HG03196 (cell line): Measurements from ENCODE around the gene ZDHHC12.

ENCODE experiments used
- ATAC-seq: cut with Tn5 transposase; IDR thresholded peaks from one replicate; pipeline ENCODE4 v1.9.1; 2021; ENCODE audit not compliant: unreplicated experiment

ZDHHC12 gene, protein sequence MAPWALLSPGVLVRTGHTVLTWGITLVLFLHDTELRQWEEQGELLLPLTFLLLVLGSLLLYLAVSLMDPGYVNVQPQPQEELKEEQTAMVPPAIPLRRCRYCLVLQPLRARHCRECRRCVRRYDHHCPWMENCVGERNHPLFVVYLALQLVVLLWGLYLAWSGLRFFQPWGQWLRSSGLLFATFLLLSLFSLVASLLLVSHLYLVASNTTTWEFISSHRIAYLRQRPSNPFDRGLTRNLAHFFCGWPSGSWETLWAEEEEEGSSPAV

DNA sequence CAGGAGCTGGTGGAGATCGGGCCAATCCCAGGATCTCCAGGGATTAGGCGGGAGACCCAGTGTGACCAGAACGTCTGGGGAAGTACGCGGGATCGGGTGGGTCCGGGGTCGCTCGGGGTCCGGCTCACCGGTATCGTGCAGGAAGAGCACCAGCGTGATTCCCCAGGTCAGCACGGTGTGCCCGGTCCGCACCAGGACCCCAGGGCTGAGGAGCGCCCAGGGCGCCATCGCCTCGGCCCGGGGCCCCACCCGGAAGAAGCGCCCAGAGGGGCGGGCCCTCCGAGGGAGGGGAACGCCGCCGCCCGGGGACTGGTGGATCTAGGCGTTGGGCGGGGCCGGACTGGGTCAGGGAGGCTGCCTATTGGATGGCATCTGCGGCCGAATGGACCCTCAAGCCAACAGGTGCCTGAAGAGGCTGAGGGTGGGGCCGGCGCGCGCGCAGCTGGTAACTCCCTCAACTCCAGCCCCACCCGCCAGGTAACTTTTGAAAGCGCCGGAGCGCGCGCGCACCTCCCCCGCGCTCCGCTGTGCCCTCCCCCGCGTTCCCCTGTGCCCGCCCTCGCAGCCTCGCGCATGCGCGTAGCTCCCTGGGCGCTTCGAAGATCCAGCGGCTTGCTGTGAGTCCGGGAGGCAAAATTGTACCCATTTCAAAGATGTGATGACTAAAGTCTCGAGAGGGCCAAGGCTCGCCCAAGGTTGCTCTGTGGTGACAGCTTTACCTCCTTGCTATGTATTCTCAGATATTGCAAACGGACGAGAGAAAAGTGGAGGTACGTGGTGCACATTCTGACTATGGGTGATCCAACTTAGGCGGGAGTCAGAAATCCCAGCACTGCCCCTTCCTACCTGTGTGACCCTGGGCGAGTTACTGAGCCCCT lies at the start of gene ZDHHC12:
TSS of gene ZDHHC12 (minus strand) at position 262 of the 878 bp plus-strand sequence. CDS start at position 228, 34 bp downstream.
- peak; percentile 90 for ATAC-seq

DNA sequence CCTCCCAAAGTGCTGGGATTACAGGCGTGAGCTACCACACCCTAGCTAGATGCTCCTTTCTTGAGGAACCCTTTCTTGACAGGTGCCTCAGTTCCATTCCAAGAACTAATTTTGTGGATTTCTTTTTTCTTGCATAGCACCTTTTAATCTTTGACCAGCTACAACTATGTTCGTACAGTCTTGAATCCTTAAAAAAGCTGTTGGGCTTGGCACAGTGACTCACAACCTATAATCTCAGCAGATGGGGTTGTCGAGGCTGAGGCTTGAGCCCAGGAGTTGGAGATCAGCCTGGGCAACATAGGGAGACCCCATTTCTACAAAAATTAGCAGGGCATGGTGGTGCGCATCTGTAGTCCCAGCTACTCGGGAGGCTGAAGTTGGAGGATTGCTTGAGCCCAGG lies 49.1 kb upstream of the ZDHHC12 start:
- no peak for ATAC-seq

DNA sequence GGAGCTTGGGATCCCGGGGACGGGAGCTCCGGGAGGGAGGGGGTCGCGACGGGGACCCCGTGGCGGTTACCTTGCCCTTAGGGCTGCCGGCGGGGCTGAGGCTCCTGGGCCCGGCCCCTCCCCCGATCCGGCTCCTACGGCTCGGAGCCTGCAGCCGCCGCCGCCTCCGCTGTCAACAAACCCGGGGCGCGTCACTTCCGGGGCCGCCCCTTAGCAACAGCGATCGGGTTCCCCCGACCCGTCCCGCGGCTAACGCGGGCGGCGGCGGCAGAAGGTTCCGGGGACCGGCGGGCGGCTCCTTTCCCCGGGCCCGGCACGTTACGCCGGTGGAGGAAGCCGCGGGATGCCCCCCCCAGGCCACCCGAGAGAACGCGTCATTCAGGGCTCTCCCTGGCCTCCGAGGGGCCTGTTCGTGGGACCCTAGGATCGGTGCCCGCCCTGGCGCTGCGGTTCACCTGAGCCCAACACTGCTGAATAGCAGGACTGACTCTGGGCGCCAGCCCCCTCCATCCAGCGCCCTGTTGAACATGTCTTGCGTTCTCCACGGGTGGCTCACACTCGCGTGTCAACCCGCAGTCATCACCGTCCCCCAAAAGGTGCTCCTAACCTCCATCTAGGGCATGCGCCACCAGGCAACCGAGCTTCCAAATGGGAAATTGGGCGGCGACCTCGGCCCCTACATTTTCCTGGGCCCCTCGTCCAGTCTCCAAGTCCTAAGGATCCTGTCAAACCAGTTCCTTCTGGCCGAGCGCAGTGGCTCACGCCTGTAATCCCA lies 48.0 kb upstream of the ZDHHC12 start, which contains the start of gene ZER1:
TSS of gene ZER1 (minus strand) at position 183 of the 775 bp plus-strand sequence. CDS start 16,362 bp downstream, outside the sequence.
- ATAC-seq: peak; percentile 92

DNA sequence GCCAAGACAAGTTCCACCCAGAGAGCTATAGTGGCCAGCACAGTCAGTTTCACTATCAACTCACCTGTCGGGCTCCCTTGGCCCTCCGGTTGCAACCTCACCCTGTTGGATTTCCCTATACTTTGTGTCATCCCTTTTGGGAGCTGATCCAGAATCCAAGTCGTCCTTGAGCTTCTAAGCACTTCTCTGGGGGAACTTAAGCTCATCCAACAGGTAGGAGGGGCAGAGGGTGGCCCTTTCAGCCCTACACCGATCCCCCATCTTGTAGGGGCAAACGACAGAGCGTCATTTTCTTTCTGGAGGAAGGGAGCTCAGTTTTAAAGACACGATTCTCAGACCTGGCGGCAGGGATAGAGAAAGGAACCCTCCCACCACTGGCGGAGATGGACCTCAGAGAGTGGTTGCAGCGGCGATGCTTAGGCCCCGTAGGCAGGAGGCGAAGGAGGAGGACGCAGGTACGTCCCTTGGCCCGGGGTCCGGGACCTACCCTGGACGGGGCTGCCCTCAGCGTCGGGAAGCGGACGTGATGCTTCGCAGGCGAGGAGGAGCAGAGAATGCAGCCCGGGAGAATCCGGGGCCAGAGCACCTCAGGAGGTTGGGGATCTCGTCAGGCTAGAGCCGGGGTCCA lies 47.3 kb upstream of the ZDHHC12 start:
- peak; percentile 19 for ATAC-seq

DNA sequence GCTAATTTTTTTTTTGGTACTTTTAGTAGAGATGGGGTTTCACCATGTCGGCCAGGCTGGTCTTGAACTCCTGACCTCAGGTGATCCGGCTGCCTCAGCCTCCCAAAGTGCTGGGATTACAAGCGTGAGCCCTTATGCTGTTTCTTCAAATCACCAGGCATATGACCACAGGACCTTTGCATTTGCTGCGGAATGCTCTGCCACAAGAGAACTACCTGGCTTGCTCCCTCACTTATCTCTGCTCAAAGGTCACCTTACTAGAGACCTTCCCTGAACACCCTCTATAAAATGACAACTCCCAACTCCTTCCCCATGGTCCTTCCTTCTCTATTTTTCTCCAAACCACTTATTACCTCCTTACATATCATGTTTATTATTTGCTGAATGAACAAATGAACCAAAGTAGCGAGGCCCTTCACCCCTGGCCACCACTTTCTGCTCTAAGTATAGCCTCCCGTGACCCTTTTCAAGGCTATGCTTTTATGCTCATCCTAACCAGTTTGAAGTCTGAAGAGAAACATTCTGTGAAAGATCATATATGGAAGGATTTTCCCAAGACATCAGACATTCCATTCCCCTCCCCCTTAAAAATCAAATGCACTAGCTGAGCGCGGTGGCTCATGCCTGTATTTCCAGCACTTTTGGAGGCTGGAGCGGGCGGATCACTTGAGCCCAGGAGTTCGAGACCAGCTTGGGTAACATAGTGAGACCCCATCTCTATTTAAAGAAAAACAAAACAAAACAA lies 46.5 kb upstream of the ZDHHC12 start:
- no peak for ATAC-seq

GRCh38 chr9:128768606-128769005 lies 44.7 kb upstream of the ZDHHC12 start:
- ATAC-seq: no peak

DNA sequence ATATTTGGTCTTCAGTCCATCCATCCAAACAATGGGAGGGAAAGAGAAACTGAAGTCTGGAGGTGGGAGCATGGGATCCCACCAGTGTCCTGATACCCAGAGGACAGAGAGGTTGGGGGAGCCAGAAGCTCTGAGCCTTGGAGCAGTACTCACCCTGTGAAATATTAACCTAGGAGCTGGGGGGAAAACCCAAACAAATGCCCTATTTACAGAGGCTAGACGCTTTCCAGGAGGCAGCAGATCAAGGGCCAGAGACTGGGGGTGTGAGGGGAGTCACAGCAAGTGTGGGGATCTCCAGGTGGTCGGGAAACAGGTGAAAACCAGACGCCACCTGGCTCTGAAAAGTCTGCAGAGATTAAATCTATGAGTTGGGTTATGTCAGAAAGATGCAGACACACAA lies 41.6 kb upstream of the ZDHHC12 start:
- no peak for ATAC-seq

GRCh38 chr9:128764361-128764760 lies 40.4 kb upstream of the ZDHHC12 start:
- ATAC-seq: no peak

GRCh38 chr9:128762671-128763449 lies 38.9 kb upstream of the ZDHHC12 start:
- no peak for ATAC-seq

- ATAC-seq: no peak
These were observed 33.7 kb upstream of the ZDHHC12 start for GRCh38 chr9:128757602-128758001.

GRCh38 chr9:128753627-128754026 lies 29.7 kb upstream of the ZDHHC12 start:
- no peak for ATAC-seq

GRCh38 chr9:128750926-128751595 lies 27.1 kb upstream of the ZDHHC12 start:
- no peak for ATAC-seq

- no peak for ATAC-seq
These were observed 23.3 kb upstream of the ZDHHC12 start for GRCh38 chr9:128747241-128747640.

DNA sequence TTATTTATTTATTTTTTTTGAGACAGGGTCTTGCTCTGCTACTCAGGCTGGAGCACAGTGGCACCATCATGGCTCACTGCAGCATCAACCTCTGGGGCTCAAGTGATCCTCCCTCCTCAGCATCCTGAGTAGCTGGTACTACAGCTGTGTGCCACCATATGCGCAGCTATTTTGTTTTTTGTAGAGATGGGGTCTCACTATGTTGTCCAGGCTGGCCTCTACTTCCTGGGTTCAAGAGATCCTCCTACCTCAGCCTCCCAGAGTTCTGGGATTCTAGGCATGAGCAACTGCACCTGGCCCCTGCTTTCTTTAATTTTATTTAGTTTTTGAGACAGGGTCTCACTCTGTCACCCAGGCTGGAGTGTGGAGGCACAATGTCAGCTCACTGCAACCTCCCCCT lies 19.5 kb upstream of the ZDHHC12 start:
- ATAC-seq: no peak

- ATAC-seq: no peak
These were observed 18.5 kb upstream of the ZDHHC12 start for GRCh38 chr9:128742401-128742800.

DNA sequence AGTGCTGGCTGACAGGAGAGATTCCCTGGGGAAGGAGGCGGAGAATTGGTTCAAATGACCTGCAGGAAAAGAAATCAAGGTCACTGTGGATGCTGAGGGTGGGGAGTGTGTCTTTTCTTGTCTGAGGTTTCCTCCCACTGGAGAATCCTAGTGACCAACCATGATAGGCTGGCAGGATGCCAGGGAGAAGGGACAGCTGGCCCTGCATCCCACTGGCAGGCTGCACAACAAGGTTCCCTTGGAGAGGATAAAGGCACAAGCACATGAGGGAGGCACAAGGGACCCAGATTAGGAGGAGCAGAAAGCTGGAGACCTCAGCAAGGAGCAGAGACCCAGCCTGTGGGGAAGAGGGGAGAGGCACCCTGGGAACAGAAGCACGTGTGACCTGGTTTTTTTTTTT lies 11.4 kb upstream of the ZDHHC12 start:
- ATAC-seq: no peak

GRCh38 chr9:128733256-128733655 lies 9.3 kb upstream of the ZDHHC12 start:
- no peak for ATAC-seq

DNA sequence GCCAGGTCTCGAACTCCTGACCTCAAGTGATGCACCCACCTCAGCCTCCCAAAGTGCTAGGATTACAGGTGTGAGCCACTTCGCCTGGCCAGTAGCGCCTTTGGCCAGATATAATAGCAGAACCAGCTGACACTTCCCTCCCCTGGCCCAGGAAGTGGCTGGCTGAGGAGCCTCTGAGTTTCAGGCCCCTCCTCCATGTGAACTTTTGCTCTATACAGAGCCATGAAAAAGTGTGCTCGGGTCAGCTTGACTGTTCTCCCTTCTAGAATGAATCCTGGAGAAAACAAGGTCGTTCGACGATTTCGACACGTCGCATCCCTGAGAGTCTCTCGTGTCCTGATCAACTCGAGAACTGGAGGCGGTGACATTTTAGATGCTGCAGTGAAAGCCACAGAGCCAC lies 8.6 kb upstream of the ZDHHC12 start:
- no peak for ATAC-seq

GRCh38 chr9:128731691-128732090 lies 7.8 kb upstream of the ZDHHC12 start:
- ATAC-seq: no peak
